HEK293T (cell line): ENCODE measurements around the gene TSPAN9.

Experiments
- CTCF ChIA-PET: fragments of 350-600 bp; formaldehyde crosslinking; extraction: SDS; loops from one replicate; lab custom pipeline; 2021; ENCODE audit warnings: antibody characterized with exemption, inconsistent platforms; lab: Yijun Ruan, JAX
- POLR2A ChIA-PET: fragments of 350-600 bp; formaldehyde crosslinking; extraction: SDS; loops from one replicate; lab custom pipeline; 2020; ENCODE audit warnings: antibody characterized with exemption, inconsistent platforms; lab: Yijun Ruan, JAX
- DNase-seq: peaks from one replicate; pipeline ENCODE4 v3.0.0; 2012; ENCODE audit warnings: mixed read lengths; ENCODE audit errors: extremely low spot score
- ARNT ChIP-seq: fragments of 450-650 bp; IDR thresholded peaks from 2 replicates; pipeline ENCODE4 v1.6.1; 2017; ENCODE audit warnings: mild to moderate bottlenecking
- BHLHE40 ChIP-seq: fragments of 450-650 bp; IDR thresholded peaks from 2 replicates; pipeline ENCODE4 v1.6.1; 2016; ENCODE audit warnings: mild to moderate bottlenecking, moderate library complexity, borderline replicate concordance
- CTBP1 ChIP-seq: fragments of 450-650 bp; IDR thresholded peaks from 2 replicates; pipeline ENCODE4 v1.6.1; 2016; ENCODE audit warnings: borderline replicate concordance
- ELF4 ChIP-seq: fragments of 450-650 bp; IDR thresholded peaks from 2 replicates; pipeline ENCODE4 v1.6.1; 2017; ENCODE audit warnings: antibody characterized with exemption
- FOXA1 ChIP-seq: fragments of 450-650 bp; IDR thresholded peaks from 2 replicates; pipeline ENCODE4 v1.6.1; 2016; ENCODE audit warnings: mild to moderate bottlenecking
- FOXK2 ChIP-seq: fragments of 450-650 bp; IDR thresholded peaks from 2 replicates; pipeline ENCODE4 v1.6.1; 2016; ENCODE audit warnings: mild to moderate bottlenecking
- FOXM1 ChIP-seq: fragments of 450-650 bp; IDR thresholded peaks from 2 replicates; pipeline ENCODE4 v1.6.1; 2017; ENCODE audit warnings: mild to moderate bottlenecking, borderline replicate concordance
- HDGF ChIP-seq: fragments of 450-650 bp; IDR thresholded peaks from 2 replicates; pipeline ENCODE4 v1.6.1; 2017; ENCODE audit warnings: antibody characterized with exemption, borderline replicate concordance
- L3MBTL2 ChIP-seq: fragments of 450-650 bp; conservative IDR thresholded peaks from 2 replicates; pipeline ENCODE4 v1.6.1; 2016; ENCODE audit warnings: mild to moderate bottlenecking
- LEF1 ChIP-seq: fragments of 450-650 bp; IDR thresholded peaks from 2 replicates; pipeline ENCODE4 v1.6.1; 2017; ENCODE audit warnings: mild to moderate bottlenecking, borderline replicate concordance
- NFRKB ChIP-seq: fragments of 450-650 bp; IDR thresholded peaks from 2 replicates; pipeline ENCODE4 v1.6.1; 2016; ENCODE audit warnings: mild to moderate bottlenecking, moderate library complexity
- SP1 ChIP-seq: fragments of 450-650 bp; IDR thresholded peaks from 2 replicates; pipeline ENCODE4 v1.6.1; 2017
- SUZ12 ChIP-seq: fragments of 450-650 bp; IDR thresholded peaks from 2 replicates; pipeline ENCODE4 v1.6.1; 2016; ENCODE audit warnings: mild to moderate bottlenecking
- TARDBP ChIP-seq: fragments of 450-650 bp; IDR thresholded peaks from 2 replicates; pipeline ENCODE4 v1.6.1; 2016
- ZNF384 ChIP-seq: fragments of 450-650 bp; IDR thresholded peaks from 2 replicates; pipeline ENCODE4 v1.6.1; 2016
- TF ChIP-seq, protein P1 (sequence below): fragments of 450-650 bp; IDR thresholded peaks from 2 replicates; pipeline ENCODE4 v1.6.1; 2016

TSPAN9 gene

DNA sequence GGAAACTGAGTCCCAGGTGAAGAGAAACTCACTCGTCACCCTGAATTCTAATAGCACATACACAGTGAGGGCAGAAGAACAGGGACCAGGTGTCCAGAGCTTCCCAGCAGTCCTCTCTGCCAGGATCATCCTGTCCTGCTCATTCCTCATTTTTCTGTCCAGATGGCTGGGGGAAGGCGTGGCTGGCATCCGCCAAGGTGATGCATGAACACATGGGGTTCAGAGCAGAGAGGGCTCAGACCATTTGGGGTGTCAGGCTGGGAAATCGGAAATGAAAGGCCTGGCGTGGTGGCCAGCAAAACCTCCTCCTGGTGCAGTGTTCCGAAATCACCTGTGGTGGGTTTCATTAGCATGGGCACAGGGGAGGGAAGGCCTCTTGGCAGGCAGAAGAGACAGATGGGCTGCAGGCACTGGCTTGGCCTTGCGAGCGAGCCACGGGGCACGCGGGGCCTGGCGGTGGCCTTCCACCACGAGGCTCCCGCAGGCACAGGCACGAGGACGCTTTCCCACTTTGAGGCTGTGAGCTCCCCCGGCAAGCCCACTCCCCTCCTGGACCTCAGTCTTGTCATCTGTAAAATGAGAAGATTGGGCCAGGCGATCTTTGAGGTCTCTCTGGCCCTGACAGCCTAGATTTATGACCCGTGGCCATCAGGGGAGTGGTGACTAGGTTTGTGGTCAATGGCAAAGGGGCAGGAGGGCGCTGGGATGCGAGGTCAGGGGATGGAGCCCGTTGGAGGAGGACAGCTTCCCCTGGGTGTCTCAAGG lies 68.5 kb downstream of the TSPAN9 start:
- TF ChIP-seq HDGF (no peak), SUZ12 (no peak), L3MBTL2 (no peak), BHLHE40 (no peak), FOXA1 (no peak), ELF4 (no peak), FOXK2 (no peak), NFRKB (no peak)
- TF ChIP-seq, protein P1, sequence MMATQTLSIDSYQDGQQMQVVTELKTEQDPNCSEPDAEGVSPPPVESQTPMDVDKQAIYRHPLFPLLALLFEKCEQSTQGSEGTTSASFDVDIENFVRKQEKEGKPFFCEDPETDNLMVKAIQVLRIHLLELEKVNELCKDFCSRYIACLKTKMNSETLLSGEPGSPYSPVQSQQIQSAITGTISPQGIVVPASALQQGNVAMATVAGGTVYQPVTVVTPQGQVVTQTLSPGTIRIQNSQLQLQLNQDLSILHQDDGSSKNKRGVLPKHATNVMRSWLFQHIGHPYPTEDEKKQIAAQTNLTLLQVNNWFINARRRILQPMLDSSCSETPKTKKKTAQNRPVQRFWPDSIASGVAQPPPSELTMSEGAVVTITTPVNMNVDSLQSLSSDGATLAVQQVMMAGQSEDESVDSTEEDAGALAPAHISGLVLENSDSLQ = peak; percentile 40; the same call in 1 of the 2 replicates
- CTCF ChIA-PET = interaction anchor here (0.7 kb wide), 1 partner anchor 169 kb away, joined by 3 read pairs; no protein-coding TSS in a partner anchor
- POLR2A ChIA-PET = no interaction called here
- DNase-seq = no peak

- ChIA-PET POLR2A (no interaction called here), CTCF (no interaction called here)
- DNase-seq = no peak
- TF ChIP-seq BHLHE40 (no peak), FOXK2 (no peak), LEF1 (no peak), CTBP1 (no peak)
Observed at GRCh38 chr12:3147260-3147659, 70.1 kb downstream of the TSPAN9 start.

DNA sequence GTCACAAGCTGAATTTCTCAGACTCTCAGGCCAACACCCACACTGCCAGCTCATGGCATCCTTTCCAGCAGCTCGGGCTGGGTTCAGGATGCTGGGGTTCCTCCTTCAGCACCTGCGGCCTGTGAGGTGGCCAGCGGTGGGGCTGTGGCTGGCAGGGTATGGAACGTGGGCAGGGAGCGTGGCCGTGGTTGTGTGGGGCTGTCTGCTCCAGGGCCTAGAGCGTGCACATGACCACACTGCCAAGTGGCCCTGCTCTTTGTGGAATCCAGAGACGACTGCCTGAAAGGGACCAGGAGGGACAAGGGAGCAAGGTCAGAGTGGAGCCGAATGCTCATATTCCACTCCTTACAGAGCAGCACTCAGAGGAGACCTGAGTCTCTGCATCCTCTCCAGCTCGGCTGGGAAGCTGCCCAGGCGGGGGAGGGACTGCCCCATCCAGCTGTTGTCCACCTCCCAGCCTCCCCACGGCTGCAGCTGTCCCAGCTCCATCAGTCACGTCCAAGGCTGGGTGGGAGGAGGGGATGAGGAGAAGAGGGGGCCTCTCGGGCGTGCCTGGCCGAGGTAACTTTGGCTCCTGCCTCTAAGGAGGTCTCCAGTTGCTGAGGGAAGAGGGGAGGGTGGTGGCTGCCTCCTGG lies 71.3 kb downstream of the TSPAN9 start:
- ChIA-PET CTCF (no interaction called here), POLR2A (no interaction called here)
- DNase-seq = no peak
- TF ChIP-seq FOXK2 = no peak
- no peak for TF ChIP-seq FOXM1
- TF ChIP-seq, protein P1 = no peak
- no peak for TF ChIP-seq NFRKB
- no peak for TF ChIP-seq LEF1

GRCh38 chr12:3149515-3150307 lies 72.5 kb downstream of the TSPAN9 start:
- ChIA-PET CTCF (interaction anchor here (1.8 kb wide), 1 partner anchor 10 kb away, joined by 6 read pairs; no protein-coding TSS in a partner anchor), POLR2A (no interaction called here)
- no peak for DNase-seq
- TF ChIP-seq FOXA1 = no peak
- no peak for TF ChIP-seq FOXK2
- no peak for TF ChIP-seq TARDBP
- TF ChIP-seq ELF4 = no peak
- no peak for TF ChIP-seq LEF1
- TF ChIP-seq SP1 = no peak
- TF ChIP-seq CTBP1 = no peak
- TF ChIP-seq ARNT = no peak
- TF ChIP-seq, protein P1 = no peak
- TF ChIP-seq BHLHE40 = no peak
- TF ChIP-seq ZNF384 = no peak
- no peak for TF ChIP-seq L3MBTL2
- TF ChIP-seq NFRKB = no peak
- no peak for TF ChIP-seq SUZ12
- TF ChIP-seq HDGF = no peak
- TF ChIP-seq FOXM1 = no peak

DNA sequence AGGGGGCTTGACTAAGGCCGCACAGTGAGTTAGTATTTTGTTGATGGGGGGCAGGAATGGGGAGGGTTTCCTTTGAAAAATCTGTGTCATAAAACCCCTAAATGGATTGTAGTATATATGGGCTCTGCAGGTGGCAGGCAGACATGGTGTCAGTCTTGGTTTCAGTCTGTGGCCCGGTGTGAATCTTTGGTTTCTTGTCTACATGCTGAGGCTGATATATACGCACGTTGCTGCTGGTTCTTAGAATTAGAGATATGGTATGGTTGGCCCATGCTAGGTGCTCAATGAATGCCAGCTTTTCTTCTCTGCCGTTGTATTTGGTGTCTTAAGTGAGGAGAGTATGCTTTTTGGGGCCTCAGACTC lies 73.1 kb downstream of the TSPAN9 start:
- no peak for DNase-seq
- POLR2A ChIA-PET = interaction anchor here (0.8 kb wide), 1 partner anchor 157 kb away, joined by 3 read pairs; no protein-coding TSS in a partner anchor
- CTCF ChIA-PET = interaction anchor here (1.8 kb wide), 1 partner anchor 10 kb away, joined by 6 read pairs; no protein-coding TSS in a partner anchor
- TF ChIP-seq CTBP1 = no peak
- TF ChIP-seq TARDBP = no peak
- no peak for TF ChIP-seq ARNT
- no peak for TF ChIP-seq SUZ12
- no peak for TF ChIP-seq NFRKB
- TF ChIP-seq, protein P1 = no peak
- no peak for TF ChIP-seq SP1
- no peak for TF ChIP-seq LEF1
- TF ChIP-seq ELF4 = no peak
- TF ChIP-seq FOXK2 = no peak
- TF ChIP-seq ZNF384 = no peak
- TF ChIP-seq L3MBTL2 = no peak
